ENCODE data around the gene RESP18. TPM values are rescaled to one million over a fixed set of nuclear protein-coding genes. Genes with fewer than 3 reads are reported as not detected.

The RESP18 gene
- polyA plus RNA-seq, 1 of the 3 experiments (the other 2 are of a cell fraction): not detected

DNA sequence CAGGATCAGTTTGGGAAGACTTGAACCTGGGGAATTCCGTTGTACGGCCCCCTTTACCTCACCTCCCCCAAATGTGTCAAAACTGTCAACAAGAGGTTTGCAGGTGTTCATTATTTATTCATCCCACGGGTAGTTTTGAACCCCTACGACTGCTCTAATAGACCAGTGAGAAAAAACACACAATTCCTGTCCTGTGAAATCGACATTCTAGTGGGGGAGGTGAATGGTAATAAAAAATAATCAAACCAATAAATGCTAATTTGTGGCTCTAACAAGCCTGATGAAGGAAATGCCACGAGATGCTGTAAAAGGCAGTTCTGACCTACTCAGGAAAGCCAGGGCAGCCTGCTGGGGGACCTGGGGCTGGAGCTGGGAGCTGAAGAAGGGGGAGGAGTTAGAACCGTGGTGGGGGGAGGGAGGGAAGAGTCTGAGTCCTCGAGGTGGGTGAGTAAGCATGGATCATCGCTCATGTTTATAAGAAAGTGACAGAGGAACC is 53.8 kb downstream of the RESP18 start:
- CTCF ChIA-PET: interaction anchor here (0.8 to 15.4 kb wide), 26 partner anchors 8 to 365 kb away, joined by 3 to 312 read pairs (median 4); partner anchors contain the start of genes ABCB6, ANKZF1, GLB1L and STK16
- peaks cover 9% of the 10 kb centered on the region; the same call in 1 of the 2 replicates for H3K79me2 ChIP-seq (ENCODE audit: insufficient read depth)
- H3K4me1 ChIP-seq (ENCODE audit: control insufficient read depth in 1 of 2, insufficient read depth in 2 of 2, low read depth in 1 of 2, low read length in 1 of 2): peaks cover 24 to 27% of the 10 kb centered on the region in 2 experiments
- H4K20me1 ChIP-seq (ENCODE audit: insufficient read depth): no peaks in the 10 kb centered on the region
- peaks cover 18% of the 10 kb centered on the region for H3F3A ChIP-seq (replicated peaks; ENCODE audit: insufficient read depth)
- no peaks in the 10 kb centered on the region for H3K9me3 ChIP-seq
- peak overlapping the region; percentile 87 for H3K9ac ChIP-seq
- peak overlapping the region; percentile 44 to 69 for H3K4me3 ChIP-seq (ENCODE audit: low read depth in 2 of 2, low read length in 1 of 2)
- DNase-seq: no peak
- H3K4me2 ChIP-seq: peak overlapping the region; percentile 95
- TF ChIP-seq CTCF (IDR thresholded peaks at IDR 0.05): no peak
- TF ChIP-seq USF1 (IDR thresholded peaks at IDR 0.05; ENCODE audit: borderline replicate concordance, low read depth): no peak
- peak; percentile 53; the same call in 1 of the 2 replicates for TF ChIP-seq PBX3 (IDR thresholded peaks at IDR 0.05)
- TF ChIP-seq GABPA (IDR thresholded peaks at IDR 0.05; ENCODE audit: low read depth): no peak
- TF ChIP-seq ELF1 (IDR thresholded peaks at IDR 0.05): no peak
- TF ChIP-seq POLR2AphosphoS5 (IDR thresholded peaks at IDR 0.05; ENCODE audit: low read depth, low read length): no peak
- no peak for TF ChIP-seq FOXJ3 (CRISPR knock-in tag; IDR thresholded peaks at IDR 0.05)
- no peak for TF ChIP-seq SMC3 (IDR thresholded peaks at IDR 0.05; ENCODE audit: low read depth, low read length)
- TF ChIP-seq FOSL2 (IDR thresholded peaks at IDR 0.05; ENCODE audit: borderline replicate concordance, low read depth): peak; percentile 60
- POLR2A ChIA-PET: interaction anchor here (0.7 to 1.7 kb wide), 8 partner anchors 9 to 110 kb away, joined by 3 to 6 read pairs (median 5); partner anchors contain the start of genes ABCB6 and CNPPD1
- H3K27me3 ChIP-seq (ENCODE audit: insufficient read depth): no peaks in the 10 kb centered on the region
- H3K27ac ChIP-seq (ENCODE audit: low read depth in 2 of 2, low read length in 1 of 2): peak overlapping the region; percentile 88 to 91
- H2AFZ ChIP-seq (ENCODE audit: low read depth): peak overlapping the region; percentile 63; the same call in 1 of the 2 replicates
- 35% methylated on average over 9 of the region's 9 CpGs for WGBS (ENCODE audit: low lambda C conversion rate)
- peaks cover 14 to 27% of the 10 kb centered on the region in 2 experiments for H3K36me3 ChIP-seq (replicated peaks in 1 of 2; ENCODE audit: control insufficient read depth in 1 of 2, insufficient read depth in 2 of 2, low read length in 1 of 2)
- no peaks in the 10 kb centered on the region for H3K9me2 ChIP-seq

GRCh38 chr2:219277703-219278654 is 54.6 kb downstream of the RESP18 start:
- ChIA-PET CTCF (interaction anchor here (0.5 to 15.4 kb wide), 45 partner anchors 9 to 390 kb away, joined by 3 to 312 read pairs (median 5); partner anchors contain the start of genes ABCB6, ANKZF1, CHPF and GLB1L), POLR2A (interaction anchor here (1.0 to 1.6 kb wide), 7 partner anchors 8 to 111 kb away, joined by 3 to 6 read pairs (median 5); partner anchors contain the start of genes ABCB6, CNPPD1, GLB1L and STK16)
- H3K9me2 ChIP-seq: no peaks in the 10 kb centered on the region
- peaks cover 14 to 20% of the 10 kb centered on the region in 2 experiments for H3K36me3 ChIP-seq (replicated peaks in 1 of 2; ENCODE audit: control insufficient read depth in 1 of 2, insufficient read depth in 2 of 2, low read length in 1 of 2)
- peaks cover 9% of the 10 kb centered on the region; the same call in 1 of the 2 replicates for H3K79me2 ChIP-seq (ENCODE audit: insufficient read depth)
- H3K4me3 ChIP-seq (ENCODE audit: low read depth in 2 of 2, low read length in 1 of 2): peak overlapping the region in 1 of 2 experiments; percentile 21; a peak in 3 of 4 replicates
- peak overlapping the region; percentile 87 for H3K9ac ChIP-seq
- no peaks in the 10 kb centered on the region for H3K9me3 ChIP-seq
- peaks cover 18% of the 10 kb centered on the region for H3F3A ChIP-seq (replicated peaks; ENCODE audit: insufficient read depth)
- peak overlapping the region; percentile 80; the same call in 1 of the 2 replicates for H2AFZ ChIP-seq (ENCODE audit: low read depth)
- TF ChIP-seq TAF1 (IDR thresholded peaks at IDR 0.05; ENCODE audit: borderline replicate concordance, low read depth, low read length) (0 out of 2 replicates have a peak, but pooled peaks have one; percentile 7), EZH2phosphoT487 (IDR thresholded peaks at IDR 0.05; ENCODE audit: borderline replicate concordance, low read depth) (no peak), RAD21 (IDR thresholded peaks at IDR 0.05; ENCODE audit: low read length) (peak; percentile 73), FOXM1 (IDR thresholded peaks at IDR 0.05; ENCODE audit: low read depth) (no peak), SMC3 (IDR thresholded peaks at IDR 0.05; ENCODE audit: low read depth, low read length) (peak; percentile 57), CTCF (IDR thresholded peaks at IDR 0.05) (peak; percentile 94), MXI1 (IDR thresholded peaks at IDR 0.05; ENCODE audit: low read depth, low read length) (peak; percentile 20; the same call in 1 of the 2 replicates), CHD2 (IDR thresholded peaks at IDR 0.05; ENCODE audit: low read length, partially characterized antibody) (peak; percentile 19)
- peaks cover 24 to 27% of the 10 kb centered on the region in 2 experiments for H3K4me1 ChIP-seq (ENCODE audit: control insufficient read depth in 1 of 2, insufficient read depth in 2 of 2, low read depth in 1 of 2, low read length in 1 of 2)
- H3K27ac ChIP-seq (ENCODE audit: low read depth in 2 of 2, low read length in 1 of 2): peak overlapping the region; percentile 88 to 91; a peak in 3 of 4 replicates
- peak overlapping the region; percentile 95 for H3K4me2 ChIP-seq
- H3K27me3 ChIP-seq (ENCODE audit: insufficient read depth): no peaks in the 10 kb centered on the region
- no peaks in the 10 kb centered on the region for H4K20me1 ChIP-seq (ENCODE audit: insufficient read depth)
- DNase-seq: peak; percentile 81
- 43% methylated on average over 22 of the region's 25 CpGs for WGBS (ENCODE audit: low lambda C conversion rate)

All from SK-N-SH (cell line).